Lower leg skin (tissue), 3 donors: Measurements from ENCODE around the gene CD8B.
"Not testable (repeated sequence)": the region's sequence is repeated elsewhere in the genome, so short reads cannot be mapped to it uniquely, and the experiment has no call there.

Experiments
- POLR2A ChIP-seq, 2 donors: fragments of 450-650 bp; IDR thresholded peaks; one replicate each; pipeline ENCODE4 v1.6.1; 2016 to 2017; ENCODE audit warnings: antibody characterized with exemption in 2 of 2, mild to moderate bottlenecking in 1 of 2, moderate library complexity in 1 of 2
- TF ChIP-seq, protein P1 (sequence below), 3 donors: fragments of 450-650 bp; IDR thresholded peaks; one replicate each; pipeline ENCODE4 v1.5.1; 2016; ENCODE audit warnings: antibody characterized with exemption in 3 of 3, mild to moderate bottlenecking in 3 of 3, moderate library complexity in 2 of 3

GRCh38 chr2:86886026-86886425, 24.3 kb upstream of the CD8B start:
- TF ChIP-seq, protein P1, sequence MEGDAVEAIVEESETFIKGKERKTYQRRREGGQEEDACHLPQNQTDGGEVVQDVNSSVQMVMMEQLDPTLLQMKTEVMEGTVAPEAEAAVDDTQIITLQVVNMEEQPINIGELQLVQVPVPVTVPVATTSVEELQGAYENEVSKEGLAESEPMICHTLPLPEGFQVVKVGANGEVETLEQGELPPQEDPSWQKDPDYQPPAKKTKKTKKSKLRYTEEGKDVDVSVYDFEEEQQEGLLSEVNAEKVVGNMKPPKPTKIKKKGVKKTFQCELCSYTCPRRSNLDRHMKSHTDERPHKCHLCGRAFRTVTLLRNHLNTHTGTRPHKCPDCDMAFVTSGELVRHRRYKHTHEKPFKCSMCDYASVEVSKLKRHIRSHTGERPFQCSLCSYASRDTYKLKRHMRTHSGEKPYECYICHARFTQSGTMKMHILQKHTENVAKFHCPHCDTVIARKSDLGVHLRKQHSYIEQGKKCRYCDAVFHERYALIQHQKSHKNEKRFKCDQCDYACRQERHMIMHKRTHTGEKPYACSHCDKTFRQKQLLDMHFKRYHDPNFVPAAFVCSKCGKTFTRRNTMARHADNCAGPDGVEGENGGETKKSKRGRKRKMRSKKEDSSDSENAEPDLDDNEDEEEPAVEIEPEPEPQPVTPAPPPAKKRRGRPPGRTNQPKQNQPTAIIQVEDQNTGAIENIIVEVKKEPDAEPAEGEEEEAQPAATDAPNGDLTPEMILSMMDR (IDR thresholded peaks at IDR 0.05), result not testable (repeated sequence)
- TF ChIP-seq POLR2A (IDR thresholded peaks at IDR 0.05), result not testable (repeated sequence)
